Immature natural killer cell (primary cell): ENCODE results near the gene MYO1E. TPM values are rescaled to one million over a fixed set of nuclear protein-coding genes. Genes with fewer than 3 reads are reported as not detected.
A peak's percentile ranks its signal among the peaks of the same experiment; 100 is the strongest.

ENCODE experiments used
- DNase-seq, 3 donors: peaks; one replicate each; pipeline ENCODE4 v3.0.0; 2022; ENCODE audit warnings: mixed read lengths in 1 of 3
- H3K27ac Mint-ChIP-seq, 6 donors: one replicate each; pipeline ENCODE4 v1.8.0; 2020; ENCODE audit warnings: mixed read lengths in 6 of 6, mild to moderate bottlenecking in 5 of 6, inconsistent platforms in 4 of 6, moderate library complexity in 3 of 6
- H3K27me3 Mint-ChIP-seq, 3 donors: one replicate each; pipeline ENCODE4 v1.8.0; 2020 to 2021; ENCODE audit warnings: low read depth in 3 of 3, mild to moderate bottlenecking in 3 of 3, mixed read lengths in 3 of 3, moderate library complexity in 3 of 3, inconsistent platforms in 1 of 3
- H3K36me3 Mint-ChIP-seq, 3 donors: one replicate each; pipeline ENCODE4 v1.8.0; 2020; ENCODE audit warnings: mixed read lengths in 3 of 3, inconsistent platforms in 2 of 3, mild to moderate bottlenecking in 2 of 3
- H3K4me1 Mint-ChIP-seq, 2 donors: one replicate each; pipeline ENCODE4 v1.8.0; 2020; ENCODE audit warnings: inconsistent platforms in 2 of 2, mild to moderate bottlenecking in 2 of 2, mixed read lengths in 2 of 2, moderate library complexity in 1 of 2
- H3K4me3 Mint-ChIP-seq, 5 donors: one replicate each; pipeline ENCODE4 v1.8.0; 2020; ENCODE audit warnings: mild to moderate bottlenecking in 5 of 5, mixed read lengths in 5 of 5, inconsistent platforms in 3 of 5, moderate library complexity in 3 of 5
- H3K9me3 Mint-ChIP-seq, 6 donors: one replicate each; pipeline ENCODE4 v1.8.0; 2020; ENCODE audit warnings: mild to moderate bottlenecking in 6 of 6, mixed read lengths in 6 of 6, inconsistent platforms in 4 of 6, moderate library complexity in 3 of 6
- polyA plus RNA-seq, 3 donors: library from polyadenylated mRNA; unstranded; fragments of 300-500 nt; fragmentation: Illumina TruSeq; gene quantifications; one replicate each; pipeline ENCODE4 v1.2.3, GENCODE V29; 2021

Gene MYO1E
- polyA plus RNA-seq, 3 donors from 2014 or later = 4.7 to 15.4 (median 7.1) TPM

GRCh38 chr15:59200560-59200959, 172.1 kb downstream of the MYO1E start:
- Mint-ChIP-seq H3K4me1 (no peaks in the 10 kb centered on the region), H3K4me3 (no peak overlapping the region), H3K36me3 (peaks cover 0 to 5% (median 0%) of the 10 kb centered on the region in 3 donors), H3K27me3 (peaks cover 0 to 2% (median 0%) of the 10 kb centered on the region in 3 donors), H3K27ac (no peak overlapping the region), H3K9me3 (no peaks in the 10 kb centered on the region)
- no peak for DNase-seq

- peaks cover 0 to 5% (median 0%) of the 10 kb centered on the region in 3 donors for H3K36me3 Mint-ChIP-seq
- peaks cover 0 to 2% (median 0%) of the 10 kb centered on the region in 3 donors for H3K27me3 Mint-ChIP-seq
- no peaks in the 10 kb centered on the region for H3K9me3 Mint-ChIP-seq
- DNase-seq = no peak
- no peak overlapping the region for H3K4me3 Mint-ChIP-seq
- no peak overlapping the region for H3K27ac Mint-ChIP-seq
- H3K4me1 Mint-ChIP-seq = no peaks in the 10 kb centered on the region
Observed at GRCh38 chr15:59199626-59200465, 172.8 kb downstream of the MYO1E start.

- Mint-ChIP-seq H3K9me3 (no peaks in the 10 kb centered on the region), H3K27ac (no peak overlapping the region), H3K27me3 (peaks cover 0 to 3% (median 2%) of the 10 kb centered on the region in 3 donors), H3K4me1 (no peaks in the 10 kb centered on the region), H3K4me3 (no peak overlapping the region), H3K36me3 (no peaks in the 10 kb centered on the region)
- DNase-seq = no peak
Observed at GRCh38 chr15:59197454-59197853, 175.2 kb downstream of the MYO1E start.

GRCh38 chr15:59196416-59196815, 176.3 kb downstream of the MYO1E start:
- peak overlapping the region in 1 of 6 donors; percentile 59 for H3K27ac Mint-ChIP-seq
- H3K27me3 Mint-ChIP-seq = peaks cover 0 to 3% (median 0%) of the 10 kb centered on the region in 3 donors
- DNase-seq = no peak
- no peaks in the 10 kb centered on the region for H3K36me3 Mint-ChIP-seq
- H3K4me3 Mint-ChIP-seq = no peak overlapping the region
- H3K9me3 Mint-ChIP-seq = no peaks in the 10 kb centered on the region
- H3K4me1 Mint-ChIP-seq = no peaks in the 10 kb centered on the region

DNA sequence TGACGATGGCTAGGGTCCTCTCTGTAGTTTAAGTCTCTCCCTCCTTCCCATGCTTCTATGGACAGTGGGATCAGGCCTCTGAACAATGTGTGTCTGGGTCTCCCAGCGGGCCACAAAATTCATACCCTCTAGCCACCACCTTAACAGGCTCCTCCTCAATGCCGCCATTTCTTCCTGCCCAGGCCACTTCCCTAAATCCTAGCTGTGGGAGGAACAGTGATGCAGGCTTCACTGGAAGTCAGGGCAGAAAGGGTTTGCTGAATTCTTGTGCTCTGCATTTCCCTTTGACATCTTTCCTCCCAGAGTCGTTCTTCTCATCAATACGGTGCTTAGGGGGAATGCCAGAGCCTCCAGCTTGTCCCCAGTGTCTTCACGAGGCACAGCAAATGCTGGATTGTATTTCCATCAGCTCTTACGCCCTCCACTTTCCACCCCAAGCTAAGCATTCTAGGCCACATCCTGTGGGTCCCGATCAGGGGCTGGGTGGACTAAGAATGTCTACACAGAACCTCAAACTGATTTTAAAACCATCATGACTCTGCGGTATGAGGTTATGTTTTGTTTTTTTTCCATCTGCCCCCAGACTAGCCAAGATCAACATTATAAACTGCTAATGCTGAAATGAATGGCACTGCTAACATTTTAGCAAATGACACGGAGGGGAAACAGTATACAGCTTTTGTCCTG, 177.9 kb downstream of the MYO1E start:
- Mint-ChIP-seq H3K9me3 (no peaks in the 10 kb centered on the region), H3K36me3 (peaks cover 0 to 3% (median 0%) of the 10 kb centered on the region in 3 donors), H3K27ac (no peak overlapping the region), H3K4me3 (no peak overlapping the region), H3K4me1 (no peaks in the 10 kb centered on the region), H3K27me3 (peaks cover 0 to 7% (median 0%) of the 10 kb centered on the region in 3 donors)
- no peak for DNase-seq

DNA sequence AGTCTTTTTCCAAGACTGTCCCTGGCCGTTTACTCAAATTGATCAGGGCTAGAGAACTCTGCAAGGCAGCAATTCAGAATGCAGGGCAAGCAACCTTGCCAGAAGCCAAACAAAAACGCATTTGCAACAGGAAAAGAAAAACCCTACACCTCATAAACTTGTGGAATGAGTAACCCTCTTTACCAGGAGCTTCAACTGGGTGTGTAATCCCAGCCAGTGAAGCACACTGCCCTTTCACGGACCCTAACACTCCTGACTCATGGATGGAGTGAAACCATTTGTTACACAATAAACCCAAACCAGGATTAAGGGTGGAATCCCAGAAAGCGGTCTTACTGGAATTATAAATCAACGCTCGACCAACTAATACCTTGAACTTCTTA, 180.8 kb downstream of the MYO1E start:
- Mint-ChIP-seq H3K9me3 (no peaks in the 10 kb centered on the region), H3K4me3 (no peak overlapping the region), H3K36me3 (peaks cover 0 to 10% (median 0%) of the 10 kb centered on the region in 3 donors), H3K4me1 (no peaks in the 10 kb centered on the region), H3K27ac (no peak overlapping the region), H3K27me3 (peaks cover 0 to 14% (median 0%) of the 10 kb centered on the region in 3 donors)
- no peak for DNase-seq

GRCh38 chr15:59190291-59190690, 182.4 kb downstream of the MYO1E start:
- H3K9me3 Mint-ChIP-seq = no peaks in the 10 kb centered on the region
- peaks cover 0 to 10% (median 0%) of the 10 kb centered on the region in 3 donors for H3K36me3 Mint-ChIP-seq
- H3K27me3 Mint-ChIP-seq = peaks cover 0 to 14% (median 0%) of the 10 kb centered on the region in 3 donors
- H3K27ac Mint-ChIP-seq = no peak overlapping the region
- no peaks in the 10 kb centered on the region for H3K4me1 Mint-ChIP-seq
- H3K4me3 Mint-ChIP-seq = no peak overlapping the region
- no peak for DNase-seq

- H3K4me1 Mint-ChIP-seq = no peaks in the 10 kb centered on the region
- DNase-seq = no peak
- no peak overlapping the region for H3K4me3 Mint-ChIP-seq
- peaks cover 0 to 16% (median 2%) of the 10 kb centered on the region in 3 donors for H3K27me3 Mint-ChIP-seq
- H3K27ac Mint-ChIP-seq = peak overlapping the region in 1 of 6 donors; percentile 58
- H3K9me3 Mint-ChIP-seq = no peaks in the 10 kb centered on the region
- H3K36me3 Mint-ChIP-seq = peaks cover 0 to 14% (median 3%) of the 10 kb centered on the region in 3 donors
Observed at GRCh38 chr15:59189241-59189640, 183.4 kb downstream of the MYO1E start.

DNA sequence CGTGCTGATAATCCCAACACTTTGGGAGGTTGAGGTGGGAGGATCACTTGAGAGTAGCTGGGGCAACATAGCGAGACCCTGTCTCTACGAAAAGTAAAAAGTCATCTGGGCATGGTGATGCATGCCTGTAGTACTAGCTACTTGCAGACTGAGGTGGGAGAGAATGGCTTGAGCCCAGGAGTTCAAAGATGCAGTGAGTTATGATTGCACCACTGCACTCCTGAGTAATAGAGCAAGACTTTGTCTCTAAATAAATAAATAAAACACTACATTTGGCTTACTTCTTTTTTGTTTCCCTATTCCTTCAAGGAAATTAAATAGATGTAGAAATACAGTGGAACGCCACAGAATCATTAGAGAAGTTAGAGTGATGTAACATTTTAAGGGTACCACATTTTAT, 186.2 kb downstream of the MYO1E start:
- H3K36me3 Mint-ChIP-seq = peaks cover 6 to 23% (median 13%) of the 10 kb centered on the region in 3 donors
- H3K4me1 Mint-ChIP-seq = no peaks in the 10 kb centered on the region
- no peak overlapping the region for H3K27ac Mint-ChIP-seq
- no peak for DNase-seq
- no peak overlapping the region for H3K4me3 Mint-ChIP-seq
- H3K27me3 Mint-ChIP-seq = peaks cover 0 to 13% (median 2%) of the 10 kb centered on the region in 3 donors
- H3K9me3 Mint-ChIP-seq = peaks cover 0 to 1% (median 0%) of the 10 kb centered on the region in 6 donors

- Mint-ChIP-seq H3K4me3 (no peak overlapping the region), H3K27ac (no peak overlapping the region), H3K9me3 (peaks cover 0 to 3% (median 0%) of the 10 kb centered on the region in 6 donors), H3K36me3 (peaks cover 6 to 24% (median 18%) of the 10 kb centered on the region in 3 donors), H3K4me1 (no peaks in the 10 kb centered on the region), H3K27me3 (peaks cover 0 to 13% (median 2%) of the 10 kb centered on the region in 3 donors)
- DNase-seq = no peak
Observed at GRCh38 chr15:59185725-59186124, 186.9 kb downstream of the MYO1E start.

GRCh38 chr15:59180945-59181600, 191.6 kb downstream of the MYO1E start:
- Mint-ChIP-seq H3K27me3 (peaks cover 0 to 6% (median 2%) of the 10 kb centered on the region in 3 donors), H3K27ac (no peak overlapping the region), H3K36me3 (peaks cover 6 to 20% (median 18%) of the 10 kb centered on the region in 3 donors), H3K9me3 (peaks cover 0 to 3% (median 0%) of the 10 kb centered on the region in 6 donors), H3K4me3 (no peak overlapping the region), H3K4me1 (no peaks in the 10 kb centered on the region)
- DNase-seq = no peak

- H3K4me1 Mint-ChIP-seq = no peaks in the 10 kb centered on the region
- DNase-seq = no peak
- H3K36me3 Mint-ChIP-seq = peaks cover 6 to 19% (median 18%) of the 10 kb centered on the region in 3 donors
- H3K9me3 Mint-ChIP-seq = peaks cover 0 to 3% (median 0%) of the 10 kb centered on the region in 6 donors
- H3K27ac Mint-ChIP-seq = no peak overlapping the region
- H3K27me3 Mint-ChIP-seq = peaks cover 0 to 4% (median 1%) of the 10 kb centered on the region in 3 donors
- H3K4me3 Mint-ChIP-seq = no peak overlapping the region
Observed at GRCh38 chr15:59179717-59180116, 193.0 kb downstream of the MYO1E start.

DNA sequence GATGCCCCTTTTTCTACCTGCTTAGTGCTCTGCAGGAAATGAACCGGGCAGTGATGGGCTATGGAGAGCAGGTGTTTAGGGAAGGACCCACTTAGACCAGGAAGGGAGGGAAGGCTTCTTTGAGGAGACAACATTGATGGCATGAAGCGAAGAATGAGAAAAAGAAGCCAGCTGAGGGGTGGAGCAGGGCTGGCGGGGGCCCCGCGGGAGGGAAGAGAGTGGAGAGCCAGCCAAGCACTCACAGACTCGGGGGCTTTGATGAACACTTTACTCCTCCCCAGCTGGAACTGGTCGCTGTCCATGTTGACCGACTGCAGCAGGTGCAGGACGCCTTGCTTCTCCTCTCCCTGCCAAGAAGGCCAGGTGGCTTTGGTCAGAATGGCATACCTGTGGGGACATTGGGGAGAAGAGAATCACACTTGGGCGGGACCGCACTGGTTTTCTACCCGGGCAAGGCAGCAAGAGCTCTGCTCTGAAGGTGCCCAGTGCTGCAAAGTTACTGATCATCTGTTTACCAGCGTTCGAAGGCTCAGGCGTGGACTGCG, 194.4 kb downstream of the MYO1E start:
- H3K9me3 Mint-ChIP-seq = peaks cover 0 to 3% (median 0%) of the 10 kb centered on the region in 6 donors
- H3K4me3 Mint-ChIP-seq = no peak overlapping the region
- no peak for DNase-seq
- peaks cover under 1 to 4% (median 1%) of the 10 kb centered on the region in 3 donors for H3K27me3 Mint-ChIP-seq
- H3K4me1 Mint-ChIP-seq = no peaks in the 10 kb centered on the region
- peak overlapping the region in 1 of 6 donors; percentile 7 for H3K27ac Mint-ChIP-seq
- H3K36me3 Mint-ChIP-seq = peaks cover 6 to 20% (median 19%) of the 10 kb centered on the region in 3 donors
